IMR-90 (cell line): Measurements from ENCODE around the gene RGS19. TPM values are rescaled to one million over a fixed set of nuclear protein-coding genes. Genes with fewer than 3 reads are reported as not detected.

Source experiments
- ATAC-seq: fragments of 200-7000 bp; cut with Tn5 transposase; 2 replicates; pipeline ENCODE4 v1.9.1; 2020; ENCODE audit warnings: low read depth, mild to moderate bottlenecking, moderate library complexity
- BruUV-seq: library from RNA; stranded (reverse); fragments of 400-500 nt; replicated peaks from 2 replicates; lab custom pipeline; 2021; lab: Mats Ljungman, UMichigan
- CTCF ChIA-PET: fragments of 300-600 bp; formaldehyde crosslinking; extraction: SDS; loops from one replicate; lab custom pipeline; 2021; ENCODE audit warnings: antibody characterized with exemption; lab: Yijun Ruan, JAX
- POLR2A ChIA-PET: fragments of 300-600 bp; sonication (Branson Sonifier 250); formaldehyde crosslinking; loops from one replicate; lab custom pipeline; 2022; ENCODE audit warnings: antibody characterized with exemption; ENCODE audit not compliant: unreplicated experiment; lab: Charles Lee
- DNase-seq: peaks from one replicate; pipeline ENCODE4 v3.0.0; 2013
- H2AFZ ChIP-seq: replicated peaks from 2 replicates; pipeline ENCODE3; 2013; ENCODE audit warnings: low read length, mild to moderate bottlenecking; ENCODE audit not compliant: poor library complexity
- H2AK5ac ChIP-seq: 2 replicates; pipeline ENCODE4 v1.6.1; 2013; ENCODE audit warnings: low read depth, low read length, inconsistent platforms
- H2AK9ac ChIP-seq: replicated peaks from 2 replicates; pipeline ENCODE3; 2013; ENCODE audit warnings: mild to moderate bottlenecking, low read depth, low read length, moderate library complexity; ENCODE audit not compliant: poor library complexity
- H2BK120ac ChIP-seq: 2 replicates; pipeline ENCODE4 v1.6.1; 2013; ENCODE audit warnings: low read depth, low read length, inconsistent platforms
- H2BK15ac ChIP-seq: 3 replicates; pipeline ENCODE4 v1.6.1; 2013; ENCODE audit warnings: low read depth, low read length, inconsistent platforms
- H2BK20ac ChIP-seq: 2 replicates; pipeline ENCODE4 v1.6.1; 2013; ENCODE audit warnings: low read depth, mild to moderate bottlenecking, inconsistent platforms, low read length, moderate library complexity
- H2BK5ac ChIP-seq: 2 replicates; pipeline ENCODE4 v1.6.1; 2013; ENCODE audit warnings: mild to moderate bottlenecking, low read depth, low read length, inconsistent platforms; ENCODE audit not compliant: poor library complexity, severe bottlenecking
- H3K14ac ChIP-seq: replicated peaks from 2 replicates; pipeline ENCODE4 v1.6.1; 2013; ENCODE audit warnings: low read depth, low read length, inconsistent platforms
- H3K18ac ChIP-seq: 2 replicates; pipeline ENCODE4 v1.6.1; 2013; ENCODE audit warnings: low read depth, low read length, control low read depth
- H3K23ac ChIP-seq: 2 replicates; pipeline ENCODE4 v1.6.1; 2013; ENCODE audit warnings: low read depth, low read length, inconsistent platforms
- H3K27ac ChIP-seq: 2 replicates; pipeline ENCODE4 v1.5.1; 2013; ENCODE audit warnings: mild to moderate bottlenecking, control low read depth, low read length; ENCODE audit not compliant: insufficient read depth
- H3K27me3 ChIP-seq: 2 replicates; pipeline ENCODE4 v1.6.1; 2013; ENCODE audit warnings: low read length; ENCODE audit not compliant: control insufficient read depth, insufficient read depth
- H3K36me3 ChIP-seq: 2 replicates; pipeline ENCODE4 v1.6.1; 2013; ENCODE audit warnings: low read length, mixed read lengths; ENCODE audit not compliant: control insufficient read depth, insufficient read depth
- H3K4ac ChIP-seq: 2 replicates; pipeline ENCODE4 v1.6.1; 2013; ENCODE audit warnings: low read depth, low read length, inconsistent platforms
- H3K4me1 ChIP-seq: 2 replicates; pipeline ENCODE4 v1.6.1; 2013; ENCODE audit warnings: low read length, mixed read lengths; ENCODE audit not compliant: control insufficient read depth, insufficient read depth
- H3K4me2 ChIP-seq: 2 replicates; pipeline ENCODE4 v1.6.1; 2013; ENCODE audit warnings: low read depth, mild to moderate bottlenecking, control low read depth, low read length, moderate library complexity
- H3K4me3 ChIP-seq: 2 replicates; pipeline ENCODE4 v1.5.1; 2013; ENCODE audit warnings: low read depth, mild to moderate bottlenecking, control low read depth, low read length, moderate library complexity; ENCODE audit not compliant: insufficient read depth
- H3K56ac ChIP-seq: 2 replicates; pipeline ENCODE4 v1.6.1; 2013; ENCODE audit warnings: low read length, inconsistent platforms; ENCODE audit not compliant: insufficient read depth; ENCODE audit errors: extremely low read depth
- H3K79me1 ChIP-seq, 2 experiments: 2 replicates each; pipeline ENCODE4 v1.6.1; 2013; ENCODE audit warnings: low read length in 2 of 2, inconsistent platforms in 1 of 2, low read depth in 1 of 2
- H3K9ac ChIP-seq: 2 replicates; pipeline ENCODE4 v1.6.1; 2013; ENCODE audit warnings: low read depth, low read length, control low read depth
- H3K9me1 ChIP-seq: 2 replicates; pipeline ENCODE4 v1.6.1; 2013; ENCODE audit warnings: low read length, inconsistent platforms; ENCODE audit not compliant: insufficient read depth
- H3K9me3 ChIP-seq: 2 replicates; pipeline ENCODE4 v1.6.1; 2013; ENCODE audit warnings: low read length; ENCODE audit not compliant: control insufficient read depth, insufficient read depth
- H4K20me1 ChIP-seq: 2 replicates; pipeline ENCODE4 v1.6.1; 2013; ENCODE audit warnings: low read length, inconsistent platforms; ENCODE audit not compliant: insufficient read depth
- H4K5ac ChIP-seq: 2 replicates; pipeline ENCODE4 v1.6.1; 2013; ENCODE audit warnings: mild to moderate bottlenecking, low read depth, low read length, control low read depth
- H4K8ac ChIP-seq, 2 experiments: 2 replicates each; pipeline ENCODE4 v1.6.1; 2013; ENCODE audit warnings: low read depth in 2 of 2, low read length in 2 of 2, control low read depth in 1 of 2, inconsistent platforms in 1 of 2
- H4K91ac ChIP-seq: 2 replicates; pipeline ENCODE4 v1.6.1; 2013; ENCODE audit warnings: low read depth, low read length, inconsistent platforms; ENCODE audit not compliant: insufficient read depth
- BHLHE40 ChIP-seq: fragments of 150-350 bp; IDR thresholded peaks from 2 replicates; pipeline ENCODE4 v1.6.1; 2016; ENCODE audit warnings: mild to moderate bottlenecking, low read depth, low read length
- CEBPB ChIP-seq: IDR thresholded peaks from 2 replicates; pipeline ENCODE4 v1.6.1; 2012; ENCODE audit warnings: low read depth, low read length, improper control_type of control experiment
- CHD1 ChIP-seq: IDR thresholded peaks from 2 replicates; pipeline ENCODE4 v1.6.1; 2012; ENCODE audit warnings: low read depth, low read length, improper control_type of control experiment
- FOS ChIP-seq: fragments of 150-350 bp; IDR thresholded peaks from 2 replicates; pipeline ENCODE4 v1.6.1; 2016; ENCODE audit warnings: low read depth, low read length
- MAFK ChIP-seq: IDR thresholded peaks from 2 replicates; pipeline ENCODE4 v1.6.1; 2012; ENCODE audit warnings: low read depth, low read length, improper control_type of control experiment
- MAZ ChIP-seq: IDR thresholded peaks from 2 replicates; pipeline ENCODE4 v1.6.1; 2012; ENCODE audit warnings: low read depth, mild to moderate bottlenecking, low read length, improper control_type of control experiment, moderate library complexity, borderline replicate concordance
- NFE2L2 ChIP-seq: fragments of 150-350 bp; IDR thresholded peaks from 2 replicates; pipeline ENCODE4 v1.6.1; 2016; ENCODE audit warnings: low read depth, mild to moderate bottlenecking, low read length
- RAD21 ChIP-seq: IDR thresholded peaks from 2 replicates; pipeline ENCODE4 v1.6.1; 2012; ENCODE audit warnings: low read length, improper control_type of control experiment
- RFX5 ChIP-seq: IDR thresholded peaks from 2 replicates; pipeline ENCODE4 v1.8.0; 2012; ENCODE audit warnings: low read depth, mild to moderate bottlenecking, low read length, moderate library complexity
- WGBS, 2 experiments: methylation state at CpG; one replicate each; pipeline versions ENCODE4 v1.1.5 to v1.1.7; 2013; ENCODE audit warnings: missing lambda C conversion rate in 2 of 2; ENCODE audit not compliant: insufficient read length in 1 of 2; ENCODE audit errors: extremely low coverage in 2 of 2; 5-methylcytosine and 5-hydroxymethylcytosine counted together
- dilution Hi-C: fragments of 300-500 bp; cut with HindIII; formaldehyde crosslinking; loops from one replicate; pipeline ENCODE4 v1.14.3; 2018; ENCODE audit warnings: low sequenced_read_pairs; ENCODE audit not compliant: unreplicated experiment
- in situ Hi-C: fragments of 300-500 bp; cut with MboI; formaldehyde crosslinking; loops from 3 replicates; pipeline ENCODE4 v1.14.3; 2019; ENCODE audit warnings: low sequenced_read_pairs, inconsistent platforms, mixed read lengths
- intact Hi-C: fragments of 100-400 bp; cut with micrococcal nuclease; formaldehyde crosslinking; loops from 2 replicates; pipeline ENCODE4 v1.10.0; 2022
- polyA plus RNA-seq, 3 experiments: library from polyadenylated mRNA; depleted of rRNA; stranded (reverse); fragments of >200 nt; gene quantifications; 2 replicates each; pipeline ENCODE4 v1.2.3, GENCODE V29; 2012; ENCODE audit warnings: low replicate concordance in 1 of 3
- total RNA-seq: library from RNA; depleted of rRNA; stranded (reverse); fragments of >200 nt; gene quantifications from 2 replicates; pipeline ENCODE4 v1.2.3, GENCODE V29; 2012
- TF ChIP-seq, protein P1 (sequence below): fragments of 150-350 bp; IDR thresholded peaks from 2 replicates; pipeline ENCODE4 v1.6.1; 2017; ENCODE audit warnings: mild to moderate bottlenecking, antibody characterized with exemption, low read length, low read depth
- TF ChIP-seq, protein P2 (sequence below): conservative IDR thresholded peaks from 2 replicates; pipeline ENCODE4 v1.5.1; 2012; ENCODE audit warnings: mild to moderate bottlenecking, low read depth, low read length, improper control_type of control experiment

The RGS19 gene
- total and polyA plus RNA-seq, 2 of the 4 experiments (the other 2 are of a cell fraction) = 7.7 to 17.5 TPM

GRCh38 chr20:64113444-64113775 is 34.1 kb upstream of the RGS19 start:
- Histone ChIP-seq H2AFZ (no peak overlapping the region), H3K18ac (no peak overlapping the region), H3K4me3 (no peak overlapping the region), H3K27me3 (peaks cover 38% of the 10 kb centered on the region; the same call in 1 of the 2 replicates), H4K5ac (no peak overlapping the region), H3K9me1 (no peaks in the 10 kb centered on the region), H2AK5ac (no peak overlapping the region), H4K8ac (no peak overlapping the region), H2BK15ac (no peak overlapping the region), H2BK120ac (no peak overlapping the region), H3K23ac (no peak overlapping the region), H3K14ac (no peak overlapping the region), H3K9me3 (no peaks in the 10 kb centered on the region), H3K56ac (no peak overlapping the region), H3K9ac (no peak overlapping the region), H3K4me1 (no peaks in the 10 kb centered on the region), H2BK5ac (no peak overlapping the region), H2AK9ac (no peak overlapping the region), H3K79me1 (no peaks in the 10 kb centered on the region), H4K20me1 (no peaks in the 10 kb centered on the region), H3K4ac (no peak overlapping the region), H4K91ac (no peak overlapping the region), H3K4me2 (no peak overlapping the region), H2BK20ac (no peak overlapping the region), H3K27ac (no peak overlapping the region), H3K36me3 (no peaks in the 10 kb centered on the region)
- POLR2A ChIA-PET = no interaction called here
- CTCF ChIA-PET = no interaction called here
- WGBS, 2 experiments = 58% methylated on average over 3 of the region's 6 CpGs; no CpG with 5 or more reads in 1 of the 2 experiments
- intact Hi-C loops = no loop called here
- in situ Hi-C loops = no loop called here
- TF ChIP-seq BHLHE40 (no peak), FOS (no peak), NFE2L2 (no peak), RAD21 (no peak), MAZ (no peak), CEBPB (no peak), CHD1 (no peak), MAFK (no peak), RFX5 (no peak)
- TF ChIP-seq, protein P1, sequence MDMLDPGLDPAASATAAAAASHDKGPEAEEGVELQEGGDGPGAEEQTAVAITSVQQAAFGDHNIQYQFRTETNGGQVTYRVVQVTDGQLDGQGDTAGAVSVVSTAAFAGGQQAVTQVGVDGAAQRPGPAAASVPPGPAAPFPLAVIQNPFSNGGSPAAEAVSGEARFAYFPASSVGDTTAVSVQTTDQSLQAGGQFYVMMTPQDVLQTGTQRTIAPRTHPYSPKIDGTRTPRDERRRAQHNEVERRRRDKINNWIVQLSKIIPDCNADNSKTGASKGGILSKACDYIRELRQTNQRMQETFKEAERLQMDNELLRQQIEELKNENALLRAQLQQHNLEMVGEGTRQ = no peak
- TF ChIP-seq, protein P2, sequence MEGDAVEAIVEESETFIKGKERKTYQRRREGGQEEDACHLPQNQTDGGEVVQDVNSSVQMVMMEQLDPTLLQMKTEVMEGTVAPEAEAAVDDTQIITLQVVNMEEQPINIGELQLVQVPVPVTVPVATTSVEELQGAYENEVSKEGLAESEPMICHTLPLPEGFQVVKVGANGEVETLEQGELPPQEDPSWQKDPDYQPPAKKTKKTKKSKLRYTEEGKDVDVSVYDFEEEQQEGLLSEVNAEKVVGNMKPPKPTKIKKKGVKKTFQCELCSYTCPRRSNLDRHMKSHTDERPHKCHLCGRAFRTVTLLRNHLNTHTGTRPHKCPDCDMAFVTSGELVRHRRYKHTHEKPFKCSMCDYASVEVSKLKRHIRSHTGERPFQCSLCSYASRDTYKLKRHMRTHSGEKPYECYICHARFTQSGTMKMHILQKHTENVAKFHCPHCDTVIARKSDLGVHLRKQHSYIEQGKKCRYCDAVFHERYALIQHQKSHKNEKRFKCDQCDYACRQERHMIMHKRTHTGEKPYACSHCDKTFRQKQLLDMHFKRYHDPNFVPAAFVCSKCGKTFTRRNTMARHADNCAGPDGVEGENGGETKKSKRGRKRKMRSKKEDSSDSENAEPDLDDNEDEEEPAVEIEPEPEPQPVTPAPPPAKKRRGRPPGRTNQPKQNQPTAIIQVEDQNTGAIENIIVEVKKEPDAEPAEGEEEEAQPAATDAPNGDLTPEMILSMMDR = no peak
- ATAC-seq = no peak
- no peak for DNase-seq
- dilution Hi-C loops = no loop called here
- no TSS peak for BruUV-seq
